Retina (tissue), 1 donor: Measurements from ENCODE around the gene RNF217.

Experiments
- DNase-seq: peaks from one replicate; pipeline ENCODE4 v3.0.0-alpha.2; 2016

RNF217 gene

GRCh38 chr6:124991764-124992295 is 29.6 kb downstream of the RNF217 start:
- no peak for DNase-seq

- DNase-seq = no peak
These were observed 31.1 kb downstream of the RNF217 start for GRCh38 chr6:124993327-124993726.

GRCh38 chr6:124994648-124995047 is 32.4 kb downstream of the RNF217 start:
- DNase-seq = no peak

- no peak for DNase-seq
These were observed 32.9 kb downstream of the RNF217 start for GRCh38 chr6:124995131-124995530.

GRCh38 chr6:124995645-124996325 is 33.5 kb downstream of the RNF217 start:
- DNase-seq = no peak

GRCh38 chr6:124996411-124996810 is 34.2 kb downstream of the RNF217 start:
- DNase-seq = no peak

- DNase-seq = no peak
These were observed 35.1 kb downstream of the RNF217 start for GRCh38 chr6:124997196-124997875.

- no peak for DNase-seq
These were observed 37.0 kb downstream of the RNF217 start for GRCh38 chr6:124999105-124999764.

GRCh38 chr6:125001684-125002405 is 39.6 kb downstream of the RNF217 start:
- peak; percentile 51 for DNase-seq

- no peak for DNase-seq
These were observed 40.1 kb downstream of the RNF217 start for GRCh38 chr6:125002406-125002741.

GRCh38 chr6:125003070-125003469 is 40.8 kb downstream of the RNF217 start:
- no peak for DNase-seq

- no peak for DNase-seq
These were observed 42.0 kb downstream of the RNF217 start for GRCh38 chr6:125004198-125004597.

- DNase-seq = no peak
These were observed 42.8 kb downstream of the RNF217 start for GRCh38 chr6:125004797-125005595.

GRCh38 chr6:125008261-125008703 is 46.0 kb downstream of the RNF217 start:
- no peak for DNase-seq

GRCh38 chr6:125008957-125009356 is 46.7 kb downstream of the RNF217 start:
- no peak for DNase-seq

GRCh38 chr6:125009578-125009977 is 47.3 kb downstream of the RNF217 start:
- DNase-seq = no peak

- DNase-seq = no peak
These were observed 51.9 kb downstream of the RNF217 start for GRCh38 chr6:125013938-125014660.

GRCh38 chr6:125014661-125014957 is 52.4 kb downstream of the RNF217 start:
- DNase-seq = no peak

- DNase-seq = no peak
These were observed 52.9 kb downstream of the RNF217 start for GRCh38 chr6:125015152-125015551.

GRCh38 chr6:125018136-125018535 is 55.9 kb downstream of the RNF217 start:
- no peak for DNase-seq

- no peak for DNase-seq
These were observed 57.0 kb downstream of the RNF217 start for GRCh38 chr6:125019281-125019680.

GRCh38 chr6:125019918-125020317 is 57.7 kb downstream of the RNF217 start:
- DNase-seq = no peak
